Measurements from ENCODE around the gene TAP2.

GRCh38 chr6:32883789-32884188 is 45.2 kb upstream of the TAP2 start:
- TF ChIP-seq POLR2A (IDR thresholded peaks at IDR 0.05; ENCODE audit: low read length) (no peak), CTCF (IDR thresholded peaks at IDR 0.05) (no peak), MAZ (IDR thresholded peaks at IDR 0.05; ENCODE audit: borderline replicate concordance, low read depth, low read length) (no peak), RAD21 (conservative IDR thresholded peaks at IDR 0.05 in 1 of 2, IDR thresholded peaks at IDR 0.05 in 1 of 2) (no peak), MAX (IDR thresholded peaks at IDR 0.05) (no peak), EP300 (IDR thresholded peaks at IDR 0.05) (no peak), REST (IDR thresholded peaks at IDR 0.05) (no peak), JUN (IDR thresholded peaks at IDR 0.05) (no peak), BHLHE40 (IDR thresholded peaks at IDR 0.05; ENCODE audit: low read depth, low read length) (no peak)
